Peyer's patch (tissue), 4 donors: ENCODE data around the gene TWIST1. TPM values are rescaled to one million over a fixed set of nuclear protein-coding genes. Genes with fewer than 3 reads are reported as not detected.
A peak's percentile ranks its signal among the peaks of the same experiment; 100 is the strongest.

ENCODE experiments used
- DNase-seq, 3 donors: peaks; one replicate each; pipeline ENCODE4 v3.0.0-alpha.2; 2017 to 2019
- H3K27ac ChIP-seq, 4 donors: fragments of 200-600 bp; sonication (generic); one replicate each; pipeline ENCODE4 v1.5.1; 2016 to 2019
- H3K27me3 ChIP-seq, 2 donors: fragments of 200-600 bp; sonication (generic); one replicate each; pipeline ENCODE4 v1.5.1; 2019
- H3K36me3 ChIP-seq, 3 donors: fragments of 200-600 bp; sonication (generic); one replicate each; pipeline ENCODE4 v1.5.1; 2016 to 2019
- H3K4me1 ChIP-seq, 4 donors: fragments of 200-600 bp; sonication (generic); one replicate each; pipeline ENCODE4 v1.5.1; 2016 to 2019
- H3K4me3 ChIP-seq, 4 donors: fragments of 200-600 bp; sonication (generic); 1 replicate in 3 of 4; 2 replicates in 1 of 4; pipeline ENCODE4 v1.5.1; 2016 to 2019; ENCODE audit warnings: mild to moderate bottlenecking in 1 of 4
- H3K9me3 ChIP-seq, 4 donors: fragments of 200-600 bp; sonication (generic); one replicate each; pipeline ENCODE4 v1.5.1; 2016 to 2019; ENCODE audit warnings: mild to moderate bottlenecking in 1 of 4
- POLR2A ChIP-seq, 2 donors: fragments of 450-650 bp; IDR thresholded peaks; one replicate each; pipeline ENCODE4 v1.5.1; 2017; ENCODE audit warnings: antibody characterized with exemption in 2 of 2, mild to moderate bottlenecking in 2 of 2, moderate library complexity in 2 of 2
- total RNA-seq, 4 donors: library from RNA; depleted of rRNA; stranded (reverse); fragments of >200 nt; gene quantifications; one replicate each; pipeline ENCODE4 v1.1.0, GENCODE V29; 2016
- TF ChIP-seq, protein P1 (sequence below), 6 experiments: fragments of 450-650 bp in 4 of 6; fragments of 200-600 bp in 2 of 6; sonication (generic) in 1 of 6; IDR thresholded peaks; one replicate each; pipeline ENCODE4 v1.5.1; 2017 to 2019; ENCODE audit warnings: antibody characterized with exemption in 6 of 6, mild to moderate bottlenecking in 3 of 6, moderate library complexity in 1 of 6

The TWIST1 gene
- total RNA-seq, 4 donors from 2014 or later = 1.1 to 2.5 TPM; not detected in 2

DNA sequence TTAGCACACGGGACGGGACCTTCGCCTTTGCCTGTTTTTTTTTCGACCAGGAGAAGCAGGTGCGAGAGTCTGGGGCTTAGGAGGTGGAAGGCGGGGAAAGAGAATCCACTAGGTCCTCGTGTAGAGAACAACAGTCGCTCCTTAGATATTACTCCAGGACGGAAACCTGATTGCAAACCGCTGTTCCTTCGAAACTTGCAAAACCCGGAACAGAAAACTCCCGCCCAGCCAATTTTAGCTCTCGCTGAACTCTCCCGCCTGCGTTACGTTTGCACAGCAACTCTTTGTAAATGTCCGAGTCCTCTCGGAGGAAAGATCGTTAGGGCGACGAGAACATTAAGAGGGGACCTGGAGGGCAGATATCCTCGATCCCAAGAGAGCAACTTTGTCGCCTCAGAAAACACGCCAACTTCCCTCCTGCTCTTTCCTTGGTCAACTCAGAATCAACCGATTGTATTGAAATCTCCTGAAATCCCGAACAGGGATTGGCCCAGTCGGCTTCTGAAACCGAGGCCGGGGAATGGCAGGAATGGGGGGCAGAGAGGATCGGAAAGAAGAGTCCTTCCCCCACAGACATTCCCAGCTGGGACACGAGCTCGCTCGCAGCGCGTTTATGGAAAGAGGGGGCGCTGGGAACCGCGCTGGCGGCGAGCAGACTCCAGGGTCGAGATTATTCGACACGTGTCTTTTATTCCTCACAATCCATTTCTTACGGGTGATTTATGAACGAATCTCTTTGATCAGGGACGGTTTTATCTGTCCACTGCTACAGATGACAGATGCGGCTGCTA is 9.9 kb downstream of the TWIST1 start:
- Histone ChIP-seq H3K27me3 (peaks cover 0 to 15% of the 10 kb centered on the region in 2 donors), H3K36me3 (no peaks in the 10 kb centered on the region), H3K4me1 (peaks cover 0 to 14% (median 0%) of the 10 kb centered on the region in 4 donors), H3K9me3 (no peaks in the 10 kb centered on the region), H3K27ac (peak overlapping the region in 1 of 4 donors; percentile 13), H3K4me3 (peak overlapping the region in 2 of 4 donors; percentile 28 to 34)
- TF ChIP-seq, protein P1, sequence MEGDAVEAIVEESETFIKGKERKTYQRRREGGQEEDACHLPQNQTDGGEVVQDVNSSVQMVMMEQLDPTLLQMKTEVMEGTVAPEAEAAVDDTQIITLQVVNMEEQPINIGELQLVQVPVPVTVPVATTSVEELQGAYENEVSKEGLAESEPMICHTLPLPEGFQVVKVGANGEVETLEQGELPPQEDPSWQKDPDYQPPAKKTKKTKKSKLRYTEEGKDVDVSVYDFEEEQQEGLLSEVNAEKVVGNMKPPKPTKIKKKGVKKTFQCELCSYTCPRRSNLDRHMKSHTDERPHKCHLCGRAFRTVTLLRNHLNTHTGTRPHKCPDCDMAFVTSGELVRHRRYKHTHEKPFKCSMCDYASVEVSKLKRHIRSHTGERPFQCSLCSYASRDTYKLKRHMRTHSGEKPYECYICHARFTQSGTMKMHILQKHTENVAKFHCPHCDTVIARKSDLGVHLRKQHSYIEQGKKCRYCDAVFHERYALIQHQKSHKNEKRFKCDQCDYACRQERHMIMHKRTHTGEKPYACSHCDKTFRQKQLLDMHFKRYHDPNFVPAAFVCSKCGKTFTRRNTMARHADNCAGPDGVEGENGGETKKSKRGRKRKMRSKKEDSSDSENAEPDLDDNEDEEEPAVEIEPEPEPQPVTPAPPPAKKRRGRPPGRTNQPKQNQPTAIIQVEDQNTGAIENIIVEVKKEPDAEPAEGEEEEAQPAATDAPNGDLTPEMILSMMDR (IDR thresholded peaks at IDR 0.05) = no peak
- no peak for TF ChIP-seq POLR2A (IDR thresholded peaks at IDR 0.05)
- DNase-seq = no peak

DNA sequence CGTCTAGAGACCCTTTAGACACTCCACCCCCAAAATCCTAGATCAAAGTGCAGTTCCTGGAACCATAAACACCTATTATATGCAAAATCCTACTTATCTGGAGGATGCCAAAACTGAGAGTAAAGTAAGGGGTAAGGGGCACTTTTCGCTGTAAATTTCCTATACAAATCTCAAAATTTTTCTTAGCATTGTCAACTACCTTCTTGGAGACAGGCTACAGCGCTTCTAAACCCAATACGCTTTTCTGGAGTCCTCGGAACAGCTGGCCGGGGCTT is 10.4 kb downstream of the TWIST1 start:
- Histone ChIP-seq H3K27ac (no peak overlapping the region), H3K4me1 (peaks cover 0 to 14% (median 0%) of the 10 kb centered on the region in 4 donors), H3K27me3 (peaks cover 0 to 15% of the 10 kb centered on the region in 2 donors), H3K4me3 (peak overlapping the region in 1 of 4 donors; percentile 28), H3K9me3 (no peaks in the 10 kb centered on the region), H3K36me3 (no peaks in the 10 kb centered on the region)
- TF ChIP-seq POLR2A (IDR thresholded peaks at IDR 0.05) = no peak
- TF ChIP-seq, protein P1 (IDR thresholded peaks at IDR 0.05) = no peak
- no peak for DNase-seq

DNA sequence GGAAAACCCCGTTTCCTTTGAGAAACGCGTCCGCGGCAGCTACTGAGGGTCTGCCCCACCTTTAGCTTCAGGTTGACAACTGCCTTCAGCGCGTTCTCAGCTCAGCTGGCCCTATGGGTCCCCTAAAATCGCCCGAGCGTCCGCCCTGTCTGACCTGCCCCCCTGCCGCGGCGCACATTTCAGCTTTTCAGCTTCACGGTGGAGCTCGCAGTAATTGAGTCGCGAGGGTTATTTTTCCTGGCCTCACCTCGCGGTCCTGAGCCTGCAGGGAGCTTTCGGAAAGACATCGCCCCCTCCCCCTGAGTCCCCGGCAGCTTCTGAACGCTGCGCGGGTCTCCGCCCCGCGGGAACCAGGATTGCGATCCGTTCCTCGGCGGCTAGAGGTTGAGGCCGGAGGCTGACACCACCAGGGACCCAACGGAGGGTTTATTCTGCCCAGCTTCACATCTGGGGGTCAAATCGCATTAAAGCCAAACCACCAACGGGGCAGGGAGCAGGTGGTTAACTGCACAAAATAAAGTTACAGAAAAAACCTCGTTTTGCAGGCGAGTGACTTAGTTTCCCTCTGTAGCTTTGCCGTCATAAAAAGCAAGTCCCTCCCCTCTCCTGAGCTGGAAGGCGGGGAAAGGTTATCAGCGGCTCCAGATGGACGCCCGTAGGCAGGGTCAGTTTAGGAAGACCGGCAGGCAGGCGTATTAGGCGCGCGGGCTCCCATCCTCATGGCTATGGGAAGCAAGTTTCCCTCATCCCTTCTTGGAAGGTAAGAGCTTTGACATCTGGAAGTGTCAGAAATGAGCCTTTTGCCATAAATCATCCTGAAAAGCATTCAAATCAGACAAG is 11.0 kb downstream of the TWIST1 start:
- H3K4me3 ChIP-seq = peak overlapping the region in 1 of 4 donors; percentile 2
- H3K4me1 ChIP-seq = peaks cover 0 to 14% (median 0%) of the 10 kb centered on the region in 4 donors
- no peaks in the 10 kb centered on the region for H3K36me3 ChIP-seq
- no peak for TF ChIP-seq POLR2A (IDR thresholded peaks at IDR 0.05)
- TF ChIP-seq, protein P1 (IDR thresholded peaks at IDR 0.05) = no peak
- H3K27me3 ChIP-seq = peaks cover 0 to 15% of the 10 kb centered on the region in 2 donors
- H3K27ac ChIP-seq = no peak overlapping the region
- no peak for DNase-seq
- no peaks in the 10 kb centered on the region for H3K9me3 ChIP-seq

DNA sequence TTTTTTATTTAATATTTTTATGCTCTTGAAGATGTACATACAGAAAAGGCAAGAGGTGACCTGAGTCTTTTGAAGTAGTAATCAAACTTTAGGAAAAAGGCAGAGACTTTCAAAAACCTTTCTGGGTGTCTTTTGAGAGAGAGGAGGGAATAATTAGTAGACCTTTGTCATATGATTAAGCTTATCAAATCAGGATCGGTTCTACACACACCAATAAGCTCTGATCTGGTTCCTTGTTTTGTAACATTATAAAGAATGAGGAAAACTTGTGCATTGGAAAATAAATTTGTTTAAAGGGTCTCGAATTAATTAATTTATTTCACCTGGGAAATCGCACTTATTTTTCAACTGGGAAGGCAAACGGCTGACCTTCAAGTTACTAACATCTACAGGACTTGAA is 11.9 kb downstream of the TWIST1 start:
- H3K27ac ChIP-seq = no peak overlapping the region
- peaks cover 0 to 15% of the 10 kb centered on the region in 2 donors for H3K27me3 ChIP-seq
- H3K9me3 ChIP-seq = no peaks in the 10 kb centered on the region
- no peak for TF ChIP-seq POLR2A (IDR thresholded peaks at IDR 0.05)
- TF ChIP-seq, protein P1 (IDR thresholded peaks at IDR 0.05) = no peak
- DNase-seq = no peak
- H3K4me3 ChIP-seq = no peak overlapping the region
- H3K4me1 ChIP-seq = peaks cover 0 to 14% (median 0%) of the 10 kb centered on the region in 4 donors
- H3K36me3 ChIP-seq = no peaks in the 10 kb centered on the region

DNA sequence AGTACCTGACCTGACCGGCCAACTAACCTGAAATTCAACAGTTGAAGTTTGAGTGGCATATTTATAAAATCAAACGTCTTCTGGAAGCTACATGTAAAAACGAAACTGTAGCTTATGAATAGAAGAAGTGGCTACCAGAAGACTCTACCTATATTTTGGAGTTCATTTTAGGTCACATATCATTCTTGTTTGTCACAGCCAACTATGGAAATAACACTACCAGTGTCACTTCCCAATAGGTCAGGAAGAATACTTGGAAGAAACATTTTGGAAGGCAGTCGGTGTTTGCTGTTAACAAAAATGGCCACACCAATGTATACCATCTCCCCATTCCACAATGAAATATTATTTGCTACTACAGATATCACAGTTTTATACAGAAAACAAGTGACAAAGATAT is 12.6 kb downstream of the TWIST1 start:
- no peak for DNase-seq
- Histone ChIP-seq H3K27me3 (peaks cover 0 to 15% of the 10 kb centered on the region in 2 donors), H3K4me1 (peaks cover 0 to 14% (median 0%) of the 10 kb centered on the region in 4 donors), H3K36me3 (no peaks in the 10 kb centered on the region), H3K4me3 (no peak overlapping the region), H3K9me3 (no peaks in the 10 kb centered on the region), H3K27ac (no peak overlapping the region)
- TF ChIP-seq, protein P1 (IDR thresholded peaks at IDR 0.05) = no peak
- TF ChIP-seq POLR2A (IDR thresholded peaks at IDR 0.05) = no peak
